ENCODE results near the gene PLA2G1B. TPM values are rescaled to one million over a fixed set of nuclear protein-coding genes. Genes with fewer than 3 reads are reported as not detected.

Gene PLA2G1B
- total RNA-seq, 1 donor from 2014 or later: not detected

DNA sequence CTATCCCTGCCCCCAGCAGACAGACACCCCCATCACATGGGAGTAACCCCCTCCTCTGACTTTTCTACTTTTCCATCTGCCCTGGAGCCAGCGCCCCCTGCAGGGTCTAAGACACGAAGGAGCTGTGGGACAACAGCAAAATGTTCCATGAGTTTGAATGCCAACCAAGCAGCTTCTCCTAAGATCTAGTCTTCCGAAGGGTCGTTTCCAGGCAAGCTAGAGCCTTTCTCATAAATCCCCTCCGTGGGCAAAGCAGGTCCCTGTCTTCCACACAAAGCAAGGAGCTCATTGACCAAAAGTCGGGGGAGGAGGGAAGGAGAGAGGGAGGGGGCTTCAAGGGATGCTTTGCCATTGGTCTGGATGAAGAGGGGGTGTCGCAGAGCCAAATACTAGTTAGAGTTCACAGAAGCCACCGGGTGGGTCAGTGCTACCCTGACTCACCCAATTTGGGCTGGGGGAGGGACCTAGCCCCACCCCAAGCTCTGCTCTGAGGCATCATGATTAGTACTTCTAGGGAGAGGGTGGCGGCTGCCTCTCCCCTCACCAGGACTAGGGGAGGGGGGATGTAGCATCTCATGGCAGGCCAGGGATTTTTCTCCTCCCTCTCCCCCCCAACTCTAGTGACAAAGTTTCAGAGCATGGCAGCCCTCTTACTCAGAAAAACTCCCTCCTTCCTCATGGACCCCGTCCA lies 39.8 kb upstream of the PLA2G1B start:
- peaks cover 71% of the 10 kb centered on the region for H3K4me1 Mint-ChIP-seq
- TF ChIP-seq, protein P1, sequence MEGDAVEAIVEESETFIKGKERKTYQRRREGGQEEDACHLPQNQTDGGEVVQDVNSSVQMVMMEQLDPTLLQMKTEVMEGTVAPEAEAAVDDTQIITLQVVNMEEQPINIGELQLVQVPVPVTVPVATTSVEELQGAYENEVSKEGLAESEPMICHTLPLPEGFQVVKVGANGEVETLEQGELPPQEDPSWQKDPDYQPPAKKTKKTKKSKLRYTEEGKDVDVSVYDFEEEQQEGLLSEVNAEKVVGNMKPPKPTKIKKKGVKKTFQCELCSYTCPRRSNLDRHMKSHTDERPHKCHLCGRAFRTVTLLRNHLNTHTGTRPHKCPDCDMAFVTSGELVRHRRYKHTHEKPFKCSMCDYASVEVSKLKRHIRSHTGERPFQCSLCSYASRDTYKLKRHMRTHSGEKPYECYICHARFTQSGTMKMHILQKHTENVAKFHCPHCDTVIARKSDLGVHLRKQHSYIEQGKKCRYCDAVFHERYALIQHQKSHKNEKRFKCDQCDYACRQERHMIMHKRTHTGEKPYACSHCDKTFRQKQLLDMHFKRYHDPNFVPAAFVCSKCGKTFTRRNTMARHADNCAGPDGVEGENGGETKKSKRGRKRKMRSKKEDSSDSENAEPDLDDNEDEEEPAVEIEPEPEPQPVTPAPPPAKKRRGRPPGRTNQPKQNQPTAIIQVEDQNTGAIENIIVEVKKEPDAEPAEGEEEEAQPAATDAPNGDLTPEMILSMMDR (conservative IDR thresholded peaks at IDR 0.05): peak; percentile 66
- peaks cover 32% of the 10 kb centered on the region for H3K36me3 Mint-ChIP-seq (ENCODE audit: low read depth)
- H3K27me3 Mint-ChIP-seq (ENCODE audit: low read depth): peaks cover 31% of the 10 kb centered on the region
- peak overlapping the region; percentile 90 for H3K27ac Mint-ChIP-seq (ENCODE audit: unreplicated experiment)
- DNase-seq (ENCODE audit: low read depth, low spot score): peak; percentile 38
- H3K4me3 Mint-ChIP-seq: peak overlapping the region; percentile 99
- H3K9me3 Mint-ChIP-seq: no peaks in the 10 kb centered on the region

DNA sequence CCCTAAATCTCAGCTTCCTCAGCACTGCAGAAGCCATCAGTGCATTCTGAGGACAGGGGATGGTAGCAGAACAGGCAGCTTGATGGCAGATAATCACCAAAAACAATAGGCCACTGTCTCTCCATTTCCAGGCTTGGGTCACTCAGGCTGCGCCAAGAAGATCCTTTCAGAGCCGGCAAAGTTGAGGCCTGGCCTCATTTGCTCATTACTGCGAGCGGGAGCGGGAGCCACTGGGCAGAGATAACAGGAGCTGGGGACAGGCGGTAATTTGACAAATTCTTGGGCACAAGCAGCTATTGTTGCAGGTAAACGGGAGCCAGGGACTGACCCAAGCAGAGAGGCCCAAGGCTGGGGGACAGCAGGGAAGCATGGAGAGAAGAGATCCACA lies 39.3 kb upstream of the PLA2G1B start:
- peak overlapping the region; percentile 99 for H3K4me3 Mint-ChIP-seq
- TF ChIP-seq, protein P1 (conservative IDR thresholded peaks at IDR 0.05): no peak
- H3K36me3 Mint-ChIP-seq (ENCODE audit: low read depth): peaks cover 32% of the 10 kb centered on the region
- H3K4me1 Mint-ChIP-seq: peaks cover 76% of the 10 kb centered on the region
- H3K9me3 Mint-ChIP-seq: no peaks in the 10 kb centered on the region
- peaks cover 34% of the 10 kb centered on the region for H3K27me3 Mint-ChIP-seq (ENCODE audit: low read depth)
- DNase-seq (ENCODE audit: low read depth, low spot score): no peak
- H3K27ac Mint-ChIP-seq (ENCODE audit: unreplicated experiment): peak overlapping the region; percentile 90

DNA sequence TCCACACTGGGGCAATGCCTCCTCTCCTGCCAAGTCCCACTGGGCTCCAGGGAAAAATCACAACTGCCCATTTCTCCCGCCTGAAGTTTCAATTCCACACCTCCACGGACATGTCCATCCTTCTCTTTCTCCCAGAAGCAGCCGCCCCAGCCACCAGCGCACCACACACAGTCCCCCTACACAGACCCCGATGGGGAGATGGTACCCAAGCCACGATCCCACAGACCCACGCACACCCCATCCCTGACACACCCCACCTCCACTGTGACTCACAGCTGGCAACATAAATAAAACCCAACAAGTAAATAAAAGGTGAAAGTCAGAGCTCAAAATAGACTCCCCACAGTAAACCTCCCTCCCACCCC lies 38.7 kb upstream of the PLA2G1B start:
- Mint-ChIP-seq H3K4me1 (peaks cover 79% of the 10 kb centered on the region), H3K36me3 (ENCODE audit: low read depth) (peaks cover 32% of the 10 kb centered on the region), H3K27me3 (ENCODE audit: low read depth) (peaks cover 36% of the 10 kb centered on the region), H3K9me3 (no peaks in the 10 kb centered on the region), H3K27ac (ENCODE audit: unreplicated experiment) (peak overlapping the region; percentile 90), H3K4me3 (peak overlapping the region; percentile 99)
- TF ChIP-seq, protein P1 (conservative IDR thresholded peaks at IDR 0.05): no peak
- no peak for DNase-seq (ENCODE audit: low read depth, low spot score)

DNA sequence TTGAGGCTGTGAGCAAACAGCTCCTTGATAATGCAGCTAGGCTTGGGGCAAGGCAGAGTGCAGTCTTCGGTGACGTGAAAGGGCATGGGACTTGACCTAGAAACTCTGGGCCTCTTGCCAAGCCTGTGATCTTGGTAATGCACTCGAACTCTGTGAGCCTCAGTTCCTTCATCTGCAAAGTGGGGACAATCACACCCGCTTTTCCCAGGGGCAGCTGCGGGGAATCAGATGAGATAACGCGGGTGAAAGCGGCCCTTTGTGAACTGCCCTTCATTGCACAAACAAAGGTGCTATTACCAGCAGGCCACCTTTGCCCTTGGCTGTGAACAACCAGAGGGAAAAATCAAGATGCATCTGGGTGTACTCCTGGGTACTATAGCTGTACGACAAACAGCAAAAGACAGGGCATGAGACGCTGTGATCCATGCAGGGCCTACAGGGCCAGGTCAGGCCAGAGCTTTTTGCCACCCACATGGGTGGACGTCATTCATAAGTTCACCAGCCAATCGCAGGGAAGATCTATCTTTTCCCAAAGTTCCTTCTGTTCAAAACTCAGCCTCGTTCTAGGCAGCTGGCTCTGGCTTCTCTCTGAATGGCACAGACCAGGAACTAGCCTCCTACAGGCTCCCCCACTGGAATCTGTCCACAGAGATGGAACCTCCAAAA lies 38.2 kb upstream of the PLA2G1B start:
- Mint-ChIP-seq H3K9me3 (no peaks in the 10 kb centered on the region), H3K27me3 (ENCODE audit: low read depth) (peaks cover 31% of the 10 kb centered on the region), H3K4me1 (peaks cover 79% of the 10 kb centered on the region), H3K36me3 (ENCODE audit: low read depth) (peaks cover 32% of the 10 kb centered on the region), H3K4me3 (peak overlapping the region; percentile 99), H3K27ac (ENCODE audit: unreplicated experiment) (peak overlapping the region; percentile 90)
- TF ChIP-seq, protein P1 (conservative IDR thresholded peaks at IDR 0.05): no peak
- no peak for DNase-seq (ENCODE audit: low read depth, low spot score)

DNA sequence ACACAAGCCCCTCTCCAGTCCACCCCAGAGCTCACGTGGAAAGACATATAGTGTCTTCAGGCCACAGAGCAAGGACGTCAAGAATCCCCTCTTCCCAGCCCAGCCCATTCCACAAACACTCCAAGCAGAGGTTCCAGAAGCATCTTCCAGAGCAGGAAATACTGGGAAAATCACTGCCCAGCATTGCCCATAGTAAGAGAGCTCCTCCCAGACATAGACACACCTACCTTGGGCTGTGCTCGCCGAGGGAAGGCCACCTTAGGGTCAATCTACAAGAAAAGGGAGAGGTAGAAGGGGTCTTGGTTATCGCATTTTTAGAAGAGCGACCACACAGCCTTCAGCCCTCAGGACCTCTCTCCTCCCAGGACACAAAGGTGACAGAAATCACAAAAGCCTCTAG lies 36.9 kb upstream of the PLA2G1B start:
- TF ChIP-seq, protein P1 (conservative IDR thresholded peaks at IDR 0.05): no peak
- H3K27ac Mint-ChIP-seq (ENCODE audit: unreplicated experiment): peak overlapping the region; percentile 92
- peaks cover 79% of the 10 kb centered on the region for H3K4me1 Mint-ChIP-seq
- H3K9me3 Mint-ChIP-seq: no peaks in the 10 kb centered on the region
- no peak for DNase-seq (ENCODE audit: low read depth, low spot score)
- peaks cover 38% of the 10 kb centered on the region for H3K36me3 Mint-ChIP-seq (ENCODE audit: low read depth)
- peak overlapping the region; percentile 91 for H3K4me3 Mint-ChIP-seq
- H3K27me3 Mint-ChIP-seq (ENCODE audit: low read depth): peaks cover 18% of the 10 kb centered on the region
